GM18909 (cell line): Measurements from ENCODE around the gene KCNQ5.
"Not testable (repeated sequence)": the region's sequence is repeated elsewhere in the genome, so short reads cannot be mapped to it uniquely, and the experiment has no call there.

ENCODE experiments used
- ATAC-seq: cut with Tn5 transposase; IDR thresholded peaks from one replicate; pipeline ENCODE4 v1.9.1; 2021; ENCODE audit warnings: mild to moderate bottlenecking; ENCODE audit not compliant: unreplicated experiment, poor library complexity

The KCNQ5 gene

DNA sequence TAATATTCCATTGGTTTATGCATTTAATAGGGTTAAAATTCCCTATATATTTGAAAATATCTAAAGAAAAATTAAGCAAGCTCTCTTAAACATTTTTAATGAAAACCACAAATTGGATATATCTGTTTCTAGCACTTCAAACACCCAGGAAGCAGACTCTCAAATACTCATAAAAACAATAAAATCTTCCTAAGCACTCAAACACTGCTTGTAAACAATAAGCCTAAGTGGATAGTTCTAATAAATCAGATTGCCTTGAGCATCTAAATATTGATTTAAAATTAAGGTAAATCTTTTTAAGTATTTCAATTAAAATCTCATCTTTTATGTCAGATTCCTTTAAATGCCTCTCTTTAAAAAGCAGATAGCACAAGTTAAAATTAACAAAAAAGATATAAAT is 254.4 kb downstream of the KCNQ5 start:
- no peak for ATAC-seq

DNA sequence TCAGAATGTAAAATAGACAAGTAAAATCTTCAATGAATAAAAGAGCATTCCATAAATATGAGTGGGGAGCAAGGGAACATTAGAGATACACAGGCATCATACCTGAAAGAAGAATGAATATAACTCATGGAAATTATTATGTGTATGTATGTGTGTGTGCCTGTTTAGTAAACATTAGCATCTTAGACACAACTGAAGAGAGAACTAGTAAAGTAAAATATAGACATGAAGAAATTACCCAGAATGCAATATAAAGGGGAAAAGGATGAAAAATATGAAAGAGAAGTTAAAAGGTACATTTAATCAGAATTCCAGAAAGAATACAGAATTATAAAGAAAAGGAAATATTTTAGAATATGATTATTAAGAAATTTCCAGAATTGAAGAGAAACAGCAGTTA is 264.3 kb downstream of the KCNQ5 start:
- no peak for ATAC-seq

GRCh38 chr6:72890233-72890632 is 268.4 kb downstream of the KCNQ5 start:
- ATAC-seq = no peak

- no peak for ATAC-seq
Observed at GRCh38 chr6:72890671-72891070, 268.8 kb downstream of the KCNQ5 start.

DNA sequence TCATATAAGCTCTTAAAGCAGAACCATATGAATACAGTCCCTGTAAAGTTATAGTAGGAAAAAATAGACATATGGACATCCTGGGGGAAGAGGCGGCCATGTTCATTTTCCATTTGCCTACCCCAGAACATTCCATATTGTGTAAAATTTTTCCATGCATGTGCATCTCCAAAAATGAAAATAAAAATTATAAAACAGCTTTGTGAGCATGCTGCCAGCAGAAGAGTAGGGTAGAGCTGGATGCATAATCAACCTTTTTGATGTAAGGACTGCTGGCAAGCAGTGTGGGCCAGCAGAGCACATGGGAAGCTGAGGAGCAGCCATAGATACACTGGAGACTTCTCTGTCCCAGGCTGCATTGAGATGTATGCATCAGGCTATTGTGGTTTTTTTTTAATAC is 271.0 kb downstream of the KCNQ5 start:
- no peak for ATAC-seq

- ATAC-seq = no peak
Observed at GRCh38 chr6:72894091-72894490, 272.2 kb downstream of the KCNQ5 start.

DNA sequence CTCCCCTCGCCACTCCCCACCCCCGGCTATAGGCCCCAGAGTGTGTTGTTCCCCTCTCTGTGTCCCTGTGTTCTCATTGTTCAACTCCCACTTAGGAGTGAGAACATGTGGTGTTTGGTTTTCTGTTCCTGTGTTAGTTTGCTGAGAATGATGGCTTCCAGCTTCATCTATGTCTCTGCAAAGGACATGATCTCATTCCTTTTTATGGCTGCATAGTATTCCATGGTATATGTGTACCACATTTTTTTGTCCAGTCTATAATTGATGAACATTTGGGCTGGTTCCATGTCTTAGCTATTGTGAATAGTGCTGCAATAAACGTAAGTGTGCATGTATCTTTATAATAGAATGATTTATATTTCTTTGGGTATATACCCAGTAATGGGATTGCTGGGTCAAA is 276.4 kb downstream of the KCNQ5 start:
- ATAC-seq = not testable (repeated sequence)

DNA sequence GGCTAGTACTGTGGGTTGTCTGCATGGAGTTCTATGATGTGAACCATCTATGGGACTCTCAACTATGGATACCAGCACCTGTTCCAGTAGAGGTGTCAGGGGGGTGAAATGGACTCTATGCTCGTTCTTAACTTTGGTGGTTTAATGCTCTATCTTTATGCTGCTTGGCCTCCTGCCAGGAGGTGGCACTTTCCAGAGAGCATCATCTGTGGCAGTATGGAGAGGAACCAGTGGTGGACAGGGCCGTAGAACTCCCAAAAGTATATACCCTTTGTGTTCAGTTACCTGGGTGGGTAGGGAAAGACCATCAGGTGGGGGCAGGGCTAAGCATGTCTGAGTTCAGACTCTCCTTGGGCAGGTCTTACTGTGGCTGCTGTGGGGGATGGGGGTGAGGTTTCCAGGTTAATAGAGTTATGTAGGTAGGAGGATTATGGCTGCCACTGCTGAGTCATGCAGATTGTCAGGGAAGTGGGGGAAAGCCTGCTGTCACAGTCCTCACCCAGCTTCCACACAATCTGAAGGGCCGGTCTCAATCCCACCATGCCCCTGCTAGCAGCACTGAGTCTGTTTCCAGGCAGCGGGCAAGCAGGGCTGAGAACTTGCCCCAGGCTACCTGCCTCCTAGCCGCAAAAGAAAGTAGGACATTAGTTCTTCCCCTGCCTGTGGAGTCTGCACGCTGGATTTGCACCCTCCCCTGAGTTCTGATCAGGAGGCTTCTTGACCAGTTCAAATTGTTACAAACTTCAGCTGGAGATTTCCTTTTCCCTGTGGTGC is 284.0 kb downstream of the KCNQ5 start:
- ATAC-seq = no peak

DNA sequence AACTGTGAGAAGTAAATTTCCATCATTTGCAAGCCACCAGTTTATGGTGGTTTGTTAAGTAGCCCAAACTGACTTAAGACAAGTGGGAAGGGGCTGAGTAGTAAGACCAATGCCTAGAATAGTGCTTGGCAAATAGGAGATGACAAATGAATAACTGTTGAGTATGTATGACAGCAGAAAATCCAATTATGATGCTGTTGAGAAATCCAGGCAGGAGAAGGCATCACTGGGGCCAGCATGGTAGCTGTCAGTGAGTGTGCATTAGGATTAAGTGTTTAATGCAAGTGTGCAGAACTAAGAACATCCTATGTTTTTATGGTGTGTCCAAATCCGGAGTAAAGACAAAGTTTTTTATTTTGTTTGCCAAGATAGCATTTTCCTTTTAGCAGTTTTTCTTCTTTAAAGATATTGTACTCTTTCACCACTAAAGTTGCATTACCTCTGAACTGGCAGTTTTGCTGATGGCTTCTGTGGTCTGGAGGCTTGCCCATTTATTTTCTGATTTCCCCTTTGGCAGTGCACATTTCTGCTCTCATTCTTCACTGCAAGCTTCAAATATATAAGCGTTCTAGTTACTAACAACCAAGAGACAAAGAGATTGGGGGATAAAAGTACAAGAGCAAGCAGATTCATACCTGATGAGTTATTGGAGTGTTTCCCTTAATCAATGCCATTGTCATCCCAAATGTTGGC is 289.7 kb downstream of the KCNQ5 start:
- ATAC-seq = no peak

DNA sequence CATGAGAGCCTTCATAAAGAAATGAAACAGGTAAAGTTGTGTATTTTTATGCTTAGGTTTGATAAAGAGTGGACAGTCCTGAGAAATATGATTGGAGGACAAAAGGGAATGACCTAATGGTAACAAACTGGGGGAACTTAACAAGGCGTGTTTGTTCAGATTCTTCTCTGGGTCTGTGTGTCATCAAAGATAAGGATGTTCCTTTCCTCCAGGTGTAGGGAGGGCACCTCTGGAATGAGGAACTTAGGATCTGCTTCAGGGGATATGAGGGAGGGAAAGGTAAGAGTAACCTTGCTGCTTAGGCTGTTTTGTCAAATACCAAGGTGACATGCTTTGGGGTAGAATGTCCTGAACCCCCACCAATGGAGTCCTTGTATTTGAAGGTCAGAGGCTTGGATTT is 291.9 kb downstream of the KCNQ5 start:
- no peak for ATAC-seq

- ATAC-seq = no peak
Observed at GRCh38 chr6:72916298-72916697, 294.4 kb downstream of the KCNQ5 start.

GRCh38 chr6:72916906-72917305 is 295.0 kb downstream of the KCNQ5 start:
- ATAC-seq = no peak

DNA sequence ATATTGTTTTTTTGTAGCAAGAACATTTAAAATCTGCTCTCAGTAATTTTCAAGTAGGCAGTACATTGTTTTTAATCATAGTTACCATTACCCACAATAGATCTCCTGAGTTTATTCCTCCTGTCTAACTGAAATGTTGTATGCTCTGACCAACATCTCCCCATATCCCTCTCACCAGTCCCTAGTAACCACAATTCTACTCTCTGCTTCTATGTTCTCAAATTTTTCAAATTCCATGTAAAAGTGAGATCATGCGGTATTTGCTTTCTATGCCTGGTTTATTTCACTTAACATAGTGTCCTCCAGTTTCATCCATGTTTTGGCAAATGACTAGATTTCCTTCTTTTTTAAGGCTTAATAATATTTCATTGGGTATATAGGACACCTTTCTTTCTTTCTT is 300.5 kb downstream of the KCNQ5 start:
- no peak for ATAC-seq

- ATAC-seq = no peak
Observed at GRCh38 chr6:72925136-72925535, 303.3 kb downstream of the KCNQ5 start.

GRCh38 chr6:72930556-72931132 is 308.8 kb downstream of the KCNQ5 start:
- no peak for ATAC-seq

DNA sequence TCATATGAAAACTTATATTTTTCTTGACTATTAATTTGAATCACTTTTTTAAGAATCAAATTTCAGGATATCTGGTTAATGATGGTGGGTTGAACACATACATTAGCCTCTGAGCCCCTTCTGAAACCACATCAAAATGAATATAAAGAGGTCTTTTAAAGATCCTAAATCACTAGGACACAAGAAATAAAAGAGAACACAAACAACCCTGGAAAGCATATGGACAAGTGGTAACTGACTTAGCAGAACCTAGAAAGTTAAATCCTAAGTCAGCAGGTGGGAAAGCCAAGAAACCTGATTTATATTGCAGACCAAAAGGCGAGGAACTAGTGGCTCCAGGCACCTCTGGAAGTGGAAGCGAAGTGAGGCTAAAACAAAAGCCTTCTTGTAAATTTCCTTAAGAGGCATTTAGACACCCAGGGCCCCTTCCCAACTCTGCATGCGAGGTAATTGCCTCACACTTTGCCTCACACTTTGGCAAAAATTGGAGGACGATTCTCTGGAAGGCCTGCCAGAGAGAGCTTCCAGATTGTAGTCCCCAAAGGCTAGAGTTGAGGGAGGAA is 309.5 kb downstream of the KCNQ5 start:
- ATAC-seq = no peak

GRCh38 chr6:72933233-72933632 is 311.4 kb downstream of the KCNQ5 start:
- no peak for ATAC-seq

GRCh38 chr6:72936766-72937559 is 315.1 kb downstream of the KCNQ5 start:
- ATAC-seq = no peak

GRCh38 chr6:72938104-72938503 is 316.2 kb downstream of the KCNQ5 start:
- no peak for ATAC-seq

DNA sequence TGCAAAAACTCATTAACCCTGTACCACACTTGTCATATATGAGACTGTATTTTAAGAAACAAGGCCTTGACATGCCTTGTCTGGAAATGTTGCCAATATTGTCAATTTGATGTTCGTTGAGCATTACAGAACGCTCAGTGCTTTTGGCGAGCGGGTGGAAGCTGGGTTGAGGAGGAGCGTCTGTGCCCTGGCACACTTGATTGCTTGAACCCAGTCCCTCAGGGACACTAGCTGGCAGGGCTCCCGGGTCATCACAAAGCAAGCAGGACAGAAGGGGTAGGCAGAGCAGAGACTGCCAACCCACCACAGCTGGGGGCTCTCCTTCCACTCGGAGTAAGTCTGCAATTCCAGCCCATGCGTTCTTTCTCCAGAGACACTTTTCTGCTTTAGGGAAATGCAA is 317.1 kb downstream of the KCNQ5 start:
- ATAC-seq = no peak

- ATAC-seq = no peak
Observed at GRCh38 chr6:72940265-72940664, 318.4 kb downstream of the KCNQ5 start.
